ENCODE measurements around the gene C19orf47.

Gene C19orf47

GRCh38 chr19:40313229-40313983 lies 34.8 kb downstream of the C19orf47 start:
- DNase-seq, result no peak

- DNase-seq, result no peak
Observed at GRCh38 chr19:40312533-40312932, 35.7 kb downstream of the C19orf47 start.

GRCh38 chr19:40309666-40310065 lies 38.5 kb downstream of the C19orf47 start:
- no peak for DNase-seq

- peak; percentile 14 to 63 (median 32) for DNase-seq
Observed at GRCh38 chr19:40305403-40305802, 42.8 kb downstream of the C19orf47 start.

- DNase-seq, result no peak
Observed at GRCh38 chr19:40304306-40304705, 43.9 kb downstream of the C19orf47 start.

- DNase-seq, result no peak
Observed at GRCh38 chr19:40303765-40304164, 44.4 kb downstream of the C19orf47 start.

- no peak for DNase-seq
Observed at GRCh38 chr19:40302224-40303011, 45.8 kb downstream of the C19orf47 start.

- DNase-seq, result no peak
Observed at GRCh38 chr19:40300668-40301067, 47.5 kb downstream of the C19orf47 start.

- DNase-seq, result no peak
Observed at GRCh38 chr19:40298026-40298425, 50.2 kb downstream of the C19orf47 start.

GRCh38 chr19:40294560-40294959 lies 53.6 kb downstream of the C19orf47 start:
- DNase-seq, result no peak

GRCh38 chr19:40286971-40287421 lies 61.2 kb downstream of the C19orf47 start:
- no peak for DNase-seq

- DNase-seq, result no peak
Observed at GRCh38 chr19:40286235-40286970, 61.8 kb downstream of the C19orf47 start.

- peak; percentile 88 to 95 (median 94) for DNase-seq
Observed at GRCh38 chr19:40285353-40286234, 62.6 kb downstream of the C19orf47 start.

- peak; percentile 46 to 87 (median 68) for DNase-seq
Observed at GRCh38 chr19:40284501-40285352, 63.5 kb downstream of the C19orf47 start, which contains the start of gene AKT2. Gene AKT2 (minus strand): TSS chr19:40285345. CDS start chr19:40265267, 20,078 bp downstream.

GRCh38 chr19:40284251-40284500 lies 64.0 kb downstream of the C19orf47 start:
- DNase-seq, result no peak

- DNase-seq, result no peak
Observed at GRCh38 chr19:40283414-40284250, 64.6 kb downstream of the C19orf47 start.

- DNase-seq, result no peak
Observed at GRCh38 chr19:40282920-40283319, 65.3 kb downstream of the C19orf47 start.

- no peak for DNase-seq
Observed at GRCh38 chr19:40282209-40282580, 66.0 kb downstream of the C19orf47 start.

GRCh38 chr19:40281381-40282208 lies 66.6 kb downstream of the C19orf47 start:
- no peak for DNase-seq
